Muscle layer of duodenum (tissue), 2 donors: ENCODE results near the gene LRRC27.

Experiments
- H3K27ac ChIP-seq: one replicate; pipeline ENCODE4 v1.7.0; 2013; ENCODE audit warnings: mild to moderate bottlenecking, low read length
- H3K27me3 ChIP-seq: one replicate; pipeline ENCODE4 v1.7.0; 2013; ENCODE audit warnings: low read depth, mild to moderate bottlenecking, control low read depth, low read length
- H3K36me3 ChIP-seq, 2 donors: one replicate each; pipeline ENCODE4 v1.7.0; 2013; ENCODE audit warnings: low read length in 2 of 2, control low read depth in 1 of 2, mild to moderate bottlenecking in 1 of 2; ENCODE audit not compliant: insufficient read depth in 2 of 2, control insufficient read depth in 1 of 2
- H3K4me1 ChIP-seq, 2 donors: one replicate each; pipeline ENCODE4 v1.7.0; 2013; ENCODE audit warnings: low read length in 2 of 2, mild to moderate bottlenecking in 2 of 2, control low read depth in 1 of 2, moderate library complexity in 1 of 2; ENCODE audit not compliant: insufficient read depth in 2 of 2, control insufficient read depth in 1 of 2
- H3K4me3 ChIP-seq, 2 donors: one replicate each; pipeline ENCODE4 v1.7.0; 2013; ENCODE audit warnings: low read length in 2 of 2, low read depth in 1 of 2, mild to moderate bottlenecking in 1 of 2
- H3K9me3 ChIP-seq, 2 donors: one replicate each; pipeline ENCODE4 v1.7.0; 2013; ENCODE audit warnings: low read length in 2 of 2, control low read depth in 1 of 2, mild to moderate bottlenecking in 1 of 2; ENCODE audit not compliant: control insufficient read depth in 1 of 2
- donor health status: healthy.

LRRC27 gene

GRCh38 chr10:132331601-132332432 is at the start of gene LRRC27:
Gene LRRC27, plus strand, starts transcription at chr10:132332193. Its CDS starts 1,332 bp downstream, at chr10:132333525.
- Histone ChIP-seq H3K4me3 (peak within 1 kb of the TSS; percentile 78 to 89), H3K9me3 (no peaks in the 10 kb centered on the region), H3K27ac (peak within 1 kb of the TSS; percentile 72), H3K27me3 (no peaks in the 10 kb centered on the region), H3K4me1 (peaks cover 0 to 15% of the 10 kb centered on the region in 2 donors), H3K36me3 (peaks cover 0 to 1% of the 10 kb centered on the region in 2 donors)

GRCh38 chr10:132282667-132283603 is 49.1 kb upstream of the LRRC27 start:
- Histone ChIP-seq H3K27ac (no peak overlapping the region), H3K4me1 (no peaks in the 10 kb centered on the region), H3K4me3 (no peak overlapping the region), H3K36me3 (no peaks in the 10 kb centered on the region), H3K9me3 (no peaks in the 10 kb centered on the region), H3K27me3 (no peaks in the 10 kb centered on the region)

- H3K36me3 ChIP-seq = no peaks in the 10 kb centered on the region
- H3K27me3 ChIP-seq = no peaks in the 10 kb centered on the region
These were observed 48.2 kb upstream of the LRRC27 start for GRCh38 chr10:132283604-132284382.

GRCh38 chr10:132289439-132289838 is 42.6 kb upstream of the LRRC27 start:
- Histone ChIP-seq H3K27me3 (no peaks in the 10 kb centered on the region), H3K4me1 (peaks cover 0 to 13% of the 10 kb centered on the region in 2 donors), H3K36me3 (no peaks in the 10 kb centered on the region), H3K4me3 (no peak overlapping the region), H3K9me3 (peaks cover 6 to 7% of the 10 kb centered on the region in 2 donors), H3K27ac (no peak overlapping the region)

More at GRCh38 chr10:132283604-132284382, 48.2 kb upstream of the LRRC27 start:
- Histone ChIP-seq H3K27ac (no peak overlapping the region), H3K4me1 (no peaks in the 10 kb centered on the region), H3K9me3 (peaks cover 0 to 7% of the 10 kb centered on the region in 2 donors), H3K4me3 (no peak overlapping the region)

GRCh38 chr10:132290631-132291030 is 41.4 kb upstream of the LRRC27 start:
- Histone ChIP-seq H3K4me1 (peaks cover 0 to 13% of the 10 kb centered on the region in 2 donors), H3K27me3 (no peaks in the 10 kb centered on the region), H3K36me3 (no peaks in the 10 kb centered on the region), H3K4me3 (no peak overlapping the region), H3K9me3 (peaks cover 6 to 7% of the 10 kb centered on the region in 2 donors), H3K27ac (no peak overlapping the region)

- Histone ChIP-seq H3K9me3 (peaks cover 6 to 7% of the 10 kb centered on the region in 2 donors), H3K4me3 (no peak overlapping the region), H3K36me3 (no peaks in the 10 kb centered on the region), H3K27me3 (no peaks in the 10 kb centered on the region), H3K27ac (no peak overlapping the region), H3K4me1 (peaks cover 0 to 13% of the 10 kb centered on the region in 2 donors)
These were observed 40.2 kb upstream of the LRRC27 start for GRCh38 chr10:132291826-132292225.

GRCh38 chr10:132292287-132293200 is 39.4 kb upstream of the LRRC27 start:
- Histone ChIP-seq H3K27ac (no peak overlapping the region), H3K27me3 (no peaks in the 10 kb centered on the region)

GRCh38 chr10:132293201-132293812 is 38.7 kb upstream of the LRRC27 start:
- H3K27ac ChIP-seq = no peak overlapping the region

More at GRCh38 chr10:132292287-132293200, 39.4 kb upstream of the LRRC27 start:
- peaks cover 6 to 7% of the 10 kb centered on the region in 2 donors for H3K9me3 ChIP-seq
- H3K4me1 ChIP-seq = peaks cover 0 to 13% of the 10 kb centered on the region in 2 donors
- no peak overlapping the region for H3K4me3 ChIP-seq
- no peaks in the 10 kb centered on the region for H3K36me3 ChIP-seq

GRCh38 chr10:132293813-132294520 is 38.0 kb upstream of the LRRC27 start:
- Histone ChIP-seq H3K4me1 (peaks cover 0 to 13% of the 10 kb centered on the region in 2 donors), H3K4me3 (no peak overlapping the region), H3K36me3 (no peaks in the 10 kb centered on the region), H3K27ac (no peak overlapping the region), H3K9me3 (peaks cover 0 to 6% of the 10 kb centered on the region in 2 donors), H3K27me3 (no peaks in the 10 kb centered on the region)

More at GRCh38 chr10:132293201-132293812, 38.7 kb upstream of the LRRC27 start:
- Histone ChIP-seq H3K27me3 (no peaks in the 10 kb centered on the region), H3K36me3 (no peaks in the 10 kb centered on the region), H3K9me3 (peaks cover 5 to 6% of the 10 kb centered on the region in 2 donors), H3K4me3 (no peak overlapping the region), H3K4me1 (peaks cover 0 to 13% of the 10 kb centered on the region in 2 donors)
